Transverse colon (tissue), 4 donors: Measurements from ENCODE around the gene GABRG3.

Experiments
- CTCF ChIP-seq, 5 experiments: fragments of 200-600 bp in 3 of 5; fragments of 450-650 bp in 2 of 5; sonication (generic) in 3 of 5; IDR thresholded peaks; 1 replicate in 2 of 5; 2 replicates in 3 of 5; pipeline ENCODE4 v1.5.1; 2016 to 2017; ENCODE audit warnings: antibody characterized with exemption in 5 of 5, inconsistent platforms in 3 of 5, mild to moderate bottlenecking in 2 of 5, moderate library complexity in 1 of 5
- POLR2A ChIP-seq: fragments of 450-650 bp; IDR thresholded peaks from one replicate; pipeline ENCODE4 v1.6.1; 2016; ENCODE audit warnings: antibody characterized with exemption, mild to moderate bottlenecking, moderate library complexity
- POLR2AphosphoS5 ChIP-seq, 3 donors: sonication (generic); formaldehyde crosslinking; IDR thresholded peaks; one replicate each; pipeline ENCODE4 v1.6.1; 2016; ENCODE audit warnings: antibody characterized with exemption in 3 of 3

GRCh38 chr15:27086149-27086548 is 115.2 kb downstream of the GABRG3 start:
- no peak for TF ChIP-seq POLR2AphosphoS5 (IDR thresholded peaks at IDR 0.05)
- no peak for TF ChIP-seq POLR2A
- no peak for TF ChIP-seq CTCF (IDR thresholded peaks at IDR 0.05)
